HG02973 (cell line): ENCODE data around the gene MON1A.

ENCODE experiments used
- ATAC-seq: cut with Tn5 transposase; IDR thresholded peaks from one replicate; pipeline ENCODE4 v1.9.1; 2021; ENCODE audit warnings: moderate library complexity; ENCODE audit not compliant: unreplicated experiment

The MON1A gene

DNA sequence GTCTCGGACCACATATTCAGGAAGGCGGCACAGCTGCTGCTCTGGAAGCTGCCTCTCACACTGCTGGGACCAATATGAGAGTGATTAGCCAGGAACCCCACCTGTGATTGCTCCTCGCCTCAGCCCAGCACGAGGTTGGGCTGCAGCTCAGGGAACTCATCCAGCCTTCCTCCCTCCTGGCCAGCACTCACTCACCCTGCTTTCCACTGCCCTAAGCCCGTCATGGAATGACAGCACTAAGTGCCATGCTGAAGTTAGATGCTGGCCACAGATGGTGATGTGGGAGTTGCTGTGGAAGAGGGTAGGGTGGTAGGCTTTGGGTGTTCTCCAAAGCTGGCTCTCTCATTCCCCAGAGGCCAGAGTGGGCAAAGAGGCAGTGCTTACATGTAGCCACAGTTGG is 33.3 kb downstream of the MON1A start:
- ATAC-seq, result no peak

DNA sequence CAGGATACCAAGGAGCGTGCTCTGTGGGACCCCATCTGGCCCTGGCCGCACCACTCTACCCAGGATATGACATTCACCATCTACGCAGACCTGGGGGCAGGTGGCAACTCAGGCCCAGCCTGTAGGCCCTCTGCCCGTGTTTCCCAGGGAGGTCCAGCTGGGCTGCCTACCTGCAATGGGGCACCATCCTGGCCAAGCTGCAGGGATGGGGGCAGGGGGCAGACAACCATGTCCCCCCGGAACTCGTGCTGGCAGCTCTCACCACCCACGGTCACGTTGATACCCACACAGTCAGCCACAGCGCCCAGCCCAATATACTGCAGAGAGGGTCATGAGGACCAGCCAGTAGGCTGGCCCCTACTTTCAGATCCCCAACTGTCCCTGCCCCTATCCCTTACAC is 33.8 kb downstream of the MON1A start:
- no peak for ATAC-seq

DNA sequence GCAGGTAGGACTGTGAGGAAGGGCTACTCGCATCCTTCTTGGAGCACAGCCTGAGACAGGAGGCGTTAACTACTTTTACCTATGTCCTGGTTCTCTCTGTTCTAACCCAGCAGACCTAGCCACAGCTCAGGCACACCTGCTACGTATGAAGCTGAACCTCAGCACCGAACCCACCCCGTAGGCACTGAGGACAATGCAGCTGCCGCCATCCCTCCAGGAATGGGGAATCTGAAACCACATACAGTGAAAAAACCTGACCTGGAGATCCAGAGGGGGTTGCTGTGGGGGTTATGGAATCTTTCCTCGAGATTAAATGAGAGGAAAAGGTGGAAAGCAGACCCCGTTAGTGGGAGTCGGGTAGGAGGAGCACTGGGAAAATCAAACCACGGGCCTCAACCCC is 40.3 kb downstream of the MON1A start:
- ATAC-seq, result no peak

DNA sequence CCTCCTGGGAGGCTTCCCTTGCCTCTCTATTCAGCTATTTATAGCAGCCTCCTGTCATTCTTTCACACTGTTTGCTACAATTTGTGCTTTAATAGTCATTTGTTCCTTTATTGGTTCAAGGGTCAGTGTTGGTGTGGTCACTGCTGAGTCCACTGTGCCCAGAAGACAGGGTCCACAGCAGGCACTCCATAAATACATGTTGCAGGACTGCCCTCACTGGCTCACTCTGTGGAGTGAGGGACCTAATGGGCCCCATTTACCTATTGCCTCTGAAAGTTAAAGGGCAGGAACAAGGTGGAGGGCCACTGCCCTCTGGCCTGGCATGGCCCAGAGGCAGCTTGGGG is 42.7 kb downstream of the MON1A start:
- no peak for ATAC-seq

DNA sequence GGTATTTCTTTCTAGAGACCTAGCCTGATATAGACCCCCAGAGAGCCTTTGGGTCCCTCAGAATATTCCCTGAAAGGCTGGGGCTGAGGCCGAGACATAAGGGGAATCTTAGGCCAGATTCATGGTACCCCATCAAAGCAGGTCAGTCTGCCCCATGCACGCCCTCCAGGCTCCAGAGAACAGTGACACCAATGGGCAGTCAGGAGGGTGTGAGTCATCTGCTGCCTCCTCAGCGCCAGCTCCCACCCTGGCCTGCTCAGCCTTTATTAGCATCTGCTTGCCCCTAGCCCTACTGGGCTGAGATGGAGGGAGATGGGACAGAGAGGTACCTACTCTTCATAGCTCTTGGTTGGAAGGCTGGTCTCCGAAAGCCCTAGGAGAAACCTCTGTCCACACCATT is 45.6 kb downstream of the MON1A start:
- no peak for ATAC-seq

GRCh38 chr3:49882166-49882565 is 47.4 kb downstream of the MON1A start:
- no peak for ATAC-seq

GRCh38 chr3:49880581-49881315 is 48.9 kb downstream of the MON1A start:
- ATAC-seq, result no peak

GRCh38 chr3:49879721-49880120 is 49.9 kb downstream of the MON1A start:
- ATAC-seq, result no peak

GRCh38 chr3:49878686-49879085 is 50.9 kb downstream of the MON1A start:
- ATAC-seq, result no peak

DNA sequence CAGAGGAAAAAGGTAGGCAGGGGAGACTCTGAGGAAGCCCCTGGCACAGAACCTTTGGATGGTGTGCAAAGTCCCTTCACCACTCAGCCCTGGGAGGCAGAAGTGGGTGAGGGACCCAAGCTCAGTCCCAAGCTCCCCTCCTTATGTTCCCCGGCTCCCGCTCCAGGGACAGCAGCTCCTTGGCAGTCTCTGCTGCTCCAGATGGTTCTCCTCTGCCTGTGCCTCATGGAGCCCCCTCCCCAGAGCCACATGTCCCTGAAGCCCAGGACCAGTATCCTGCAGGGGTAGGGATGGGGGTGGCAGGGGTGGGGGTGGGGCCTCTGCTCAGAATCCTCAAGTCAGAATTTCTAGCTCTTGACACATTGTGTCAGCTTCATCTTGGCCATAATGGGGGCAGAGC is 51.9 kb downstream of the MON1A start:
- ATAC-seq, result no peak

DNA sequence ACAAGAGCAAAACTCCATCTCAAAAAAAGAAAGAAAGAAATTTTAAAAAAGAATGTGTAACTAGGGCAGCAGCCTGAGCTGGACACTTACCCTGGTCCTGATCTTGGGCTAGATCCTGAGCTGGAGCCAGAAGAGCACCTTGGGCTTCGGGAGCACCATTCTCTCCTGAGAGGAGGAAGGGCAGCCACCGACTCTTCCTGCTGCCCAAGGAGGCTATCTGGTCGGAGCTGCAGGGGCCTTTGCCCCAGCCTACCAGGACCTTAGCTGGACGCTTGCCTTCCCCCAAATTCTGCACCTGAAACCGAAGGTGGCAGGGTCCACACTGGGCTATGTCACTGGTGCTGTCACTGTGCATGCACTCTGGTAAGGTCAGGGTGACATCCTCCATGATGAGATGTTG is 53.0 kb downstream of the MON1A start:
- ATAC-seq, result no peak

- no peak for ATAC-seq
These were observed 56.0 kb downstream of the MON1A start for GRCh38 chr3:49873623-49874022.

GRCh38 chr3:49872801-49873281 is 56.8 kb downstream of the MON1A start:
- no peak for ATAC-seq

- no peak for ATAC-seq
These were observed 58.0 kb downstream of the MON1A start for GRCh38 chr3:49871531-49872153.

- ATAC-seq, result no peak
These were observed 60.0 kb downstream of the MON1A start, which contains the start of gene CAMKV for GRCh38 chr3:49869525-49870126. TSS of gene CAMKV (minus strand) at chr3:49869906. CDS start at chr3:49862388, 7,518 bp downstream.

DNA sequence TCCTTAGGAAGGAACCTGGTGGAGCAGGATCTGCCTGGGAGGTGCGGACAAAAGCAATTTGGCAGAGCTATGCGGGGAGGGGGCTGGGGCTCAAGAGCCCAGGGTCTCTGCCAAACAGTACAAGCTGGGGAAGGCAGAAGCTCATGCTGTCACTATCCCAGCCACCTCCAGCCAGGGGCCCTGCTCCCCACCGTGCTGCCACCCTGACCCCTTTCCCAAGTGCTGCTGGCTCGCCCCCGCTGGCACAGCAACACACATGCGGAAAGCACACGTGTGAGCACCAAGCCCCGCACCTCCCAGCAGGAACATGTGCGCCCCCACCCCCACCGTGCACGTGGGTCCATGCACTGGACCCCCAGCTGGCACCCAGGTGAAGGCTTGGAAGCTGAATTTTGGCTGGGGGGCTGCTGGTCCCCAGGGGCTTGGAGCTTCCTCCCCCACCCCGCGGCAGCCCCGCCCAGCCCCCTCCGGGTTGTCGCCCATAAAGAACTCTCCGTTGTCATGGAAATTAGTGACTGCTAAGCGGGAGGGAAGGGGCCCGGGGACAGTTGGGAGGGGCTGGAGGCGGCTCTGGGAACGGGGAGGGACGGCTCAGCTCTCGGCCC is 60.6 kb downstream of the MON1A start:
- ATAC-seq, result no peak

DNA sequence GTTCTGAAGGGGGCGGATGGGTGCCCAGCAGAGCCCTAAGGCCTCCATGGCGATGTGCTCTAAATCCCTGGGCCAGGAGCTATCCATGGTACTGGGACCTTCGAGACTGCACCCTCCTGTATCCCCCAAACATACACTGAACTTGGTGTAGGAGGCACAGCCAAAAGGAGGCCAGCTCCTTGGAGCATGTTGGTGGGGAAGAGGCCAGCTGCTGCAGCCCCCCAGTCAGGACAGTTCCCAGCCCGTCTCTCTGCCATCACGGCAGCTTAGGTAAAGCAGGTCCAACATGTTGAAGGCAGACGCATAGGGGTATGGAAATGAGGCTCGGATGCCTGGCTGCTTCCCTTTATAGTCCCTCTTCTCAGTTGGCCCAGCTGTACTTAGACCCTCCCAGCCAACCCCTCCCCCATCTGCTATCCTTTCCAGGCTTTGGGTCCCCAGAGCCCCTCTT is 61.7 kb downstream of the MON1A start:
- ATAC-seq, result no peak

GRCh38 chr3:49867400-49867799 is 62.2 kb downstream of the MON1A start:
- no peak for ATAC-seq

GRCh38 chr3:49865198-49865784 is 64.3 kb downstream of the MON1A start:
- no peak for ATAC-seq

GRCh38 chr3:49864505-49864904 is 65.1 kb downstream of the MON1A start:
- ATAC-seq, result no peak

GRCh38 chr3:49859576-49860305 is 69.9 kb downstream of the MON1A start:
- no peak for ATAC-seq
